Activated CD4-positive, alpha-beta T cell treated with anti-CD3 and anti-CD28 coated beads, Interleukin-2, amount 50 U/mL, for 48 hours (primary cell): ENCODE measurements around the gene ADAT1.
A peak's percentile ranks its signal among the peaks of the same experiment; 100 is the strongest.

Source experiments
- DNase-seq, 2 experiments: peaks; one replicate each; pipeline ENCODE4 v3.0.0-alpha.2; 2020

The ADAT1 gene

GRCh38 chr16:75575958-75576357, 47.1 kb downstream of the ADAT1 start:
- no peak for DNase-seq

- DNase-seq: no peak
These were observed 49.1 kb downstream of the ADAT1 start for GRCh38 chr16:75573955-75574354.

- DNase-seq: no peak
These were observed 50.1 kb downstream of the ADAT1 start for GRCh38 chr16:75572864-75573542.

- no peak for DNase-seq
These were observed 52.5 kb downstream of the ADAT1 start for GRCh38 chr16:75570396-75571065.

GRCh38 chr16:75567911-75568310, 55.2 kb downstream of the ADAT1 start:
- no peak for DNase-seq

GRCh38 chr16:75566758-75567255, 56.3 kb downstream of the ADAT1 start:
- peak; percentile 20 to 26 for DNase-seq

- DNase-seq: peak; percentile 89 to 90
These were observed 56.9 kb downstream of the ADAT1 start, which contains the start of gene GABARAPL2 for GRCh38 chr16:75566040-75566757. TSS of gene GABARAPL2 (plus strand) at chr16:75566379. CDS start at chr16:75566487, 108 bp downstream.

- no peak for DNase-seq
These were observed 57.4 kb downstream of the ADAT1 start for GRCh38 chr16:75565640-75566039.

- no peak for DNase-seq
These were observed 63.3 kb downstream of the ADAT1 start for GRCh38 chr16:75559564-75560372.

GRCh38 chr16:75558846-75559401, 64.2 kb downstream of the ADAT1 start:
- DNase-seq: no peak

- DNase-seq: no peak
These were observed 66.6 kb downstream of the ADAT1 start for GRCh38 chr16:75556431-75556950.

GRCh38 chr16:75555707-75556430, 67.2 kb downstream of the ADAT1 start, which contains the start of gene TMEM231:
TSS of gene TMEM231 (minus strand) at chr16:75556252. CDS start at chr16:75556209, 43 bp downstream.
- peak; percentile 98 for DNase-seq

- DNase-seq: peak; percentile 23 to 45
These were observed 67.8 kb downstream of the ADAT1 start for GRCh38 chr16:75555213-75555706.

- no peak for DNase-seq
These were observed 70.1 kb downstream of the ADAT1 start for GRCh38 chr16:75552951-75553350.

GRCh38 chr16:75550211-75550662, 72.8 kb downstream of the ADAT1 start:
- DNase-seq: peak; percentile 19 to 41
